ENCODE results near the gene NRGN.
A peak's percentile ranks its signal among the peaks of the same experiment; 100 is the strongest.

Gene NRGN

DNA sequence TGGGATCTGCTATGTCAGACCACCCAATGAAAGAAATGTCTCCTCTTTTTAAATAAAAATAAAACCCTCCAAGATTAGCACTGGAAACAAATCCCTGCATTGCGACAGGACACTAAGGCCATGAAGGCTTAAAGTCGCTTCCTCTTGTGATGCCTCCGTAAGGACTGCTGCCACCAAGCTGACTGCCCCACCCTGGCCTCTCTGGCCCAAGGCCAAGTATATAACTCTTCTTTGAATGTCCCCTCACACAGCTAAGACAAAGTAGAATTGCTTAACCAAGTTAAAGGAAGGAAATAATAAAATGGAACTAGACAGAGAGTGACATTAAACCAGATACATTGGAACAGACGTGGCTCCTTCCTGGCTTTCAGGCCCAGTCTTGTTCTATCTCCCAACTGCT lies 7.5 kb upstream of the NRGN start:
- H3K4me3 ChIP-seq (ENCODE audit: low read length) = no peak overlapping the region
- no peak for DNase-seq
- no peak overlapping the region for H2BK15ac ChIP-seq (replicated peaks; ENCODE audit: low read depth)
- no peaks in the 10 kb centered on the region for H3K4me1 ChIP-seq (ENCODE audit: control insufficient read depth, low read depth, low read length)
- no peak overlapping the region for H4K8ac ChIP-seq (ENCODE audit: low read depth, low read length)
- no peak overlapping the region for H3K23ac ChIP-seq (ENCODE audit: low read length)
- H3K27ac ChIP-seq (ENCODE audit: low read depth, low read length) = no peak overlapping the region
- no peak overlapping the region for H3K56ac ChIP-seq (ENCODE audit: low read length)
- H2BK120ac ChIP-seq (ENCODE audit: low read depth, low read length) = no peak overlapping the region
- WGBS (ENCODE audit: extremely low coverage, insufficient coverage, low lambda C conversion rate) = no CpG with 5 or more reads among the region's 4 CpGs
- H3K18ac ChIP-seq (ENCODE audit: low read length) = no peak overlapping the region
- H3K79me2 ChIP-seq (ENCODE audit: control insufficient read depth, insufficient read depth, low read length) = no peaks in the 10 kb centered on the region
- H3K36me3 ChIP-seq (ENCODE audit: control insufficient read depth, insufficient read depth, low read length) = no peaks in the 10 kb centered on the region
- H2AK5ac ChIP-seq (ENCODE audit: low read length) = no peak overlapping the region
- no peaks in the 10 kb centered on the region for H3K79me1 ChIP-seq (ENCODE audit: low read length)
- no peak overlapping the region for H4K5ac ChIP-seq (ENCODE audit: low read length)
- H2BK5ac ChIP-seq (ENCODE audit: low read length) = no peak overlapping the region
- H3K4me2 ChIP-seq (ENCODE audit: low read length) = no peak overlapping the region
- no peaks in the 10 kb centered on the region for H3K27me3 ChIP-seq (ENCODE audit: insufficient read depth, low read length, poor library complexity)
- no peak overlapping the region for H3K4ac ChIP-seq (ENCODE audit: low read depth, low read length)
- H3K9ac ChIP-seq (ENCODE audit: low read length) = no peak overlapping the region

DNA sequence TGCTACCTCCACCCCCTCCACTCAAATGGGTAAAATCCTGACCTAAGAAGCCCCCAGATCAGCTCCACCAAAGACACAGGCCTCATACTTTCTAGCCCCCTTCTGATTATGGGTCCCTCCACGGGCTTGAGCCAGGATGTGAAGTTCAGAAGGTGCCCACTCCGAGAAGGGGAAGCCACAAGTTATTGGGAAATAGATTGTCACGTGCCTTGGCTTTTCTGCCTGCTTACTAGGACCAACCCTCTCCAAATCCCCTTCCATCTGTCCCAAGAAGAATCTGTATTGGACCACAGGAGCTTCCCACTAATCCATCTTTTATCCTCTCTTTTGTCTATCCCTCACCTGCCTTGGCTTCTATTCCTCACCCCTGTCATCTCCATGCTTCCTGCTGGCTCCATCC lies 3.0 kb upstream of the NRGN start:
- H3K79me1 ChIP-seq (ENCODE audit: low read length) = no peaks in the 10 kb centered on the region
- H3K4me3 ChIP-seq (ENCODE audit: low read length) = no peak overlapping the region
- peaks cover 32% of the 10 kb centered on the region for H3K27me3 ChIP-seq (ENCODE audit: insufficient read depth, low read length, poor library complexity)
- no peak for DNase-seq
- H2BK15ac ChIP-seq (replicated peaks; ENCODE audit: low read depth) = no peak overlapping the region
- H3K4ac ChIP-seq (ENCODE audit: low read depth, low read length) = no peak overlapping the region
- H3K18ac ChIP-seq (ENCODE audit: low read length) = no peak overlapping the region
- no peaks in the 10 kb centered on the region for H3K79me2 ChIP-seq (ENCODE audit: control insufficient read depth, insufficient read depth, low read length)
- no peak overlapping the region for H3K56ac ChIP-seq (ENCODE audit: low read length)
- WGBS (ENCODE audit: extremely low coverage, insufficient coverage, low lambda C conversion rate) = no CpG with 5 or more reads among the region's 3 CpGs
- no peak overlapping the region for H4K5ac ChIP-seq (ENCODE audit: low read length)
- H4K8ac ChIP-seq (ENCODE audit: low read depth, low read length) = no peak overlapping the region
- H2BK5ac ChIP-seq (ENCODE audit: low read length) = no peak overlapping the region
- no peak overlapping the region for H2AK5ac ChIP-seq (ENCODE audit: low read length)
- no peak overlapping the region for H3K4me2 ChIP-seq (ENCODE audit: low read length)
- no peak overlapping the region for H2BK120ac ChIP-seq (ENCODE audit: low read depth, low read length)
- H3K36me3 ChIP-seq (ENCODE audit: control insufficient read depth, insufficient read depth, low read length) = no peaks in the 10 kb centered on the region
- H3K27ac ChIP-seq (ENCODE audit: low read depth, low read length) = no peak overlapping the region
- no peak overlapping the region for H3K23ac ChIP-seq (ENCODE audit: low read length)
- H3K4me1 ChIP-seq (ENCODE audit: control insufficient read depth, low read depth, low read length) = peaks cover 2% of the 10 kb centered on the region
- no peak overlapping the region for H3K9ac ChIP-seq (ENCODE audit: low read length)

DNA sequence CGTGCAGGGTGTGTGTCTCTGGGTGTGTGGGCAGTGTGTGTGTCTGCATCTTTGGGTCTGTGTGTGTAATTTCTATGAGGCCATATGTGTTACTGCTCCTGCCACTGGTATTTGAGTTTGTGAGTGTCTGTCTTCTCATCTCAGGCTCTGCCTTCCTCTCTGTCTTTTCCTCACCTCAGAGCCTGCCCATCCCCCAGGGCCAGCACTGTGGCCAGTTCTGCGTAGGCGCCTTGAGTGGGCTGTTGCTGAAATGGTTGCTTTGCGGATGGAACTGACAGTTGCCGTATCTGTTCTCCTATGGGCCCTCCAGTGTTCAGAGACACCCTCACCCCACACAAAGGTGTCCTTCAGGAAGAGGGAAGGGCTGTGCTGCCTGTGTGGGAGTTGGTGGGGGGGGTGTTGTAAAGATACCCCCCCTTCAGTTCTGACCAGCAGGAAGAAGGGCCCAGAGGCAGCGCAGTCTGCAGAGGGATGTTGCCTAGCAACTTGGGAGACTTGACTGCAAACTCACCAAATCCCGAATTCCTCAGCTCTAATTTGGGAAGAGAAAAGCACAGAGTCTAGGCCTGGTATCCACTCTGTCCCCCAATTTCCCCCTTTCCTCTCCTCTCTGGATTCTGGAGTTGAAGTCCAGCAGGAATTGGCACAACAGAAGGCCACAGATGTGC lies 2.0 kb upstream of the NRGN start:
- H3K4ac ChIP-seq (ENCODE audit: low read depth, low read length) = no peak overlapping the region
- WGBS (ENCODE audit: extremely low coverage, insufficient coverage, low lambda C conversion rate) = no CpG with 5 or more reads among the region's 7 CpGs
- no peak for DNase-seq
- peaks cover 2% of the 10 kb centered on the region for H3K4me1 ChIP-seq (ENCODE audit: control insufficient read depth, low read depth, low read length)
- H4K5ac ChIP-seq (ENCODE audit: low read length) = no peak overlapping the region
- H2BK15ac ChIP-seq (replicated peaks; ENCODE audit: low read depth) = no peak overlapping the region
- no peak overlapping the region for H3K27ac ChIP-seq (ENCODE audit: low read depth, low read length)
- no peak overlapping the region for H3K4me3 ChIP-seq (ENCODE audit: low read length)
- H2AK5ac ChIP-seq (ENCODE audit: low read length) = no peak overlapping the region
- no peaks in the 10 kb centered on the region for H3K79me2 ChIP-seq (ENCODE audit: control insufficient read depth, insufficient read depth, low read length)
- no peak overlapping the region for H3K56ac ChIP-seq (ENCODE audit: low read length)
- no peak overlapping the region for H4K8ac ChIP-seq (ENCODE audit: low read depth, low read length)
- no peak overlapping the region for H3K4me2 ChIP-seq (ENCODE audit: low read length)
- peaks cover 41% of the 10 kb centered on the region for H3K27me3 ChIP-seq (ENCODE audit: insufficient read depth, low read length, poor library complexity)
- no peaks in the 10 kb centered on the region for H3K36me3 ChIP-seq (ENCODE audit: control insufficient read depth, insufficient read depth, low read length)
- no peaks in the 10 kb centered on the region for H3K79me1 ChIP-seq (ENCODE audit: low read length)
- H2BK5ac ChIP-seq (ENCODE audit: low read length) = no peak overlapping the region
- no peak overlapping the region for H2BK120ac ChIP-seq (ENCODE audit: low read depth, low read length)
- H3K18ac ChIP-seq (ENCODE audit: low read length) = no peak overlapping the region
- H3K23ac ChIP-seq (ENCODE audit: low read length) = no peak overlapping the region
- no peak overlapping the region for H3K9ac ChIP-seq (ENCODE audit: low read length)

DNA sequence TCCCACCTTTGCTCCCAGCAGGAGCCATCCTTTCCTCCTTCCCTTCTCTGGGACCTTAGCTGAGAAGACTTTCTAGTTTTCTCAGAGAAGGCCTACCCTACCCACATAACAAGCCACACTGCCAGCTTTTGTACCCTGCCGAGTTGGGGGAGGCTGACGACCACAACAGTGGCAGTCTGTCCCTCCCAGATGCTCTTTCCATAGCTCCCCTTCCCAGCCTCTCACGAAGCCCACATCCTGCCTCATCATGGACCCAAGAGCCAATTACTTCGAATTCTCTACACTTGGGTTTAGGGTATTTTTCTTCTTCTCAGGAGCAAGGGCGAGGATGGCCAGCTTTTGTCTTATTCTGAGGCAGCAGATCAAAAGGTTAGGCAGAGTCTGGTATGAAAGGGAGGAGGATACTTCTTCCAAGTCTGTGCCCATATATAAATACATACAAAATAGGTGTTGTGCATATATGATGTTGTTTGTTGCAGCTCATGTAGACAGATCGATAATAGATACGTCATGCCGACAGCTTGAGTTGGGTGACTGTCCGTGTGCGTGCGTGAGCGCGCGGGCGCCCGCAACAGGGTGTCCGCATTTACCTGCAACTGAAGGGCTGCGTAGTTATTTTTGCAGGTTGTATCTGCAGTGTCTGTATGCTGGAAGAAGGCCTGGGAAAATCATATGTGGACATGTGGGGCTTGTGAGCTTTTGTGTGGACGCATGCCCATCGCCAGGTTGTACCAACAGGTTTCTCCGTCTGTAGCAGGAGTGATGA lies 846 bp upstream of the NRGN start:
- peaks cover 2% of the 10 kb centered on the region for H3K4me1 ChIP-seq (ENCODE audit: control insufficient read depth, low read depth, low read length)
- no peak overlapping the region for H3K4ac ChIP-seq (ENCODE audit: low read depth, low read length)
- no peak overlapping the region for H3K27ac ChIP-seq (ENCODE audit: low read depth, low read length)
- no peak overlapping the region for H3K9ac ChIP-seq (ENCODE audit: low read length)
- no peak overlapping the region for H2BK15ac ChIP-seq (replicated peaks; ENCODE audit: low read depth)
- no peaks in the 10 kb centered on the region for H3K79me1 ChIP-seq (ENCODE audit: low read length)
- H2AK5ac ChIP-seq (ENCODE audit: low read length) = no peak overlapping the region
- H3K18ac ChIP-seq (ENCODE audit: low read length) = no peak overlapping the region
- no peak overlapping the region for H3K4me3 ChIP-seq (ENCODE audit: low read length)
- no peak overlapping the region for H4K5ac ChIP-seq (ENCODE audit: low read length)
- H3K4me2 ChIP-seq (ENCODE audit: low read length) = peak overlapping the region; percentile 79
- no peaks in the 10 kb centered on the region for H3K36me3 ChIP-seq (ENCODE audit: control insufficient read depth, insufficient read depth, low read length)
- H3K56ac ChIP-seq (ENCODE audit: low read length) = no peak overlapping the region
- no CpG with 5 or more reads among the region's 21 CpGs for WGBS (ENCODE audit: extremely low coverage, insufficient coverage, low lambda C conversion rate)
- H2BK120ac ChIP-seq (ENCODE audit: low read depth, low read length) = no peak overlapping the region
- no peak for DNase-seq
- H3K79me2 ChIP-seq (ENCODE audit: control insufficient read depth, insufficient read depth, low read length) = no peaks in the 10 kb centered on the region
- peaks cover 53% of the 10 kb centered on the region for H3K27me3 ChIP-seq (ENCODE audit: insufficient read depth, low read length, poor library complexity)
- H3K23ac ChIP-seq (ENCODE audit: low read length) = no peak overlapping the region
- no peak overlapping the region for H4K8ac ChIP-seq (ENCODE audit: low read depth, low read length)
- no peak overlapping the region for H2BK5ac ChIP-seq (ENCODE audit: low read length)

DNA sequence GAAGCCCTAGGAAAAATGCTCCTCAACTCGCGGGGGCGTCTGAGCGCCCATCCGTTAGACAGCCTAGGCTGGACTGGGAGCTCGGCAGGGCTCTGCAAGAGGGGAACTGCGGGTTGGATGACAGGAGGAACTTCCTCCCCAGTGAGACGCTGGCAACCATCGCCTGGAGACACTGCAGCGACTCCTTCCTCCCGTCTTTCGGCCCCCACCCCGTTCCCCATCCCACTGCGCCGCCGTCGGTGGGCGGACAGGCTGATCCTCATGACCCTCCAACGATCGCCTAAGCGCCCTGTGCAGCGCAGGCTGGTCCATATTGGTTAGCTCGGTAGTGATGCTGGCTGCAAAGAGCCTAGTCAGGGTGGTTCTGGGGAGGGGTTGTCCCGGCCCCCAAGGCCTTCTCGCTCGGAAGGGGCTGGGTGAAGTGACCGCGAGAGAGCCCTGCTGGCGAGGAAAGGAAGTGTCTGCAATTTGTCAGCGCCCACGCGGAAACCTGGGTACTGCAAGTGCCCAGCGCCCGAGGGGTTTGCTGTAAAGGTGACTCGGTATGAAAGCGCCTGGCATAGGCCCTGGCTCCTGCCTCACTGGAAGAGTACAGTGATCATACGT lies 638 bp downstream of the NRGN start:
- Histone ChIP-seq H3K4ac (ENCODE audit: low read depth, low read length) (no peak overlapping the region), H3K4me2 (ENCODE audit: low read length) (peak overlapping the region; percentile 47), H3K27me3 (ENCODE audit: insufficient read depth, low read length, poor library complexity) (peaks cover 67% of the 10 kb centered on the region), H3K4me3 (ENCODE audit: low read length) (no peak overlapping the region), H4K5ac (ENCODE audit: low read length) (no peak overlapping the region), H3K36me3 (ENCODE audit: control insufficient read depth, insufficient read depth, low read length) (no peaks in the 10 kb centered on the region), H3K18ac (ENCODE audit: low read length) (no peak overlapping the region), H4K8ac (ENCODE audit: low read depth, low read length) (no peak overlapping the region), H3K79me2 (ENCODE audit: control insufficient read depth, insufficient read depth, low read length) (no peaks in the 10 kb centered on the region), H3K79me1 (ENCODE audit: low read length) (no peaks in the 10 kb centered on the region), H2BK15ac (replicated peaks; ENCODE audit: low read depth) (no peak overlapping the region), H2BK5ac (ENCODE audit: low read length) (no peak overlapping the region), H2BK120ac (ENCODE audit: low read depth, low read length) (no peak overlapping the region), H3K23ac (ENCODE audit: low read length) (no peak overlapping the region), H3K4me1 (ENCODE audit: control insufficient read depth, low read depth, low read length) (peaks cover 2% of the 10 kb centered on the region), H3K9ac (ENCODE audit: low read length) (no peak overlapping the region), H3K56ac (ENCODE audit: low read length) (no peak overlapping the region), H2AK5ac (ENCODE audit: low read length) (no peak overlapping the region), H3K27ac (ENCODE audit: low read depth, low read length) (no peak overlapping the region)
- no CpG with 5 or more reads among the region's 37 CpGs for WGBS (ENCODE audit: extremely low coverage, insufficient coverage, low lambda C conversion rate)
- DNase-seq = no peak
